Measurements from ENCODE around the gene SIRPD.
"Not testable (repeated sequence)": the region's sequence is repeated elsewhere in the genome, so short reads cannot be mapped to it uniquely, and the experiment has no call there.

Gene SIRPD

GRCh38 chr20:1557605-1558004 lies at the start of gene SIRPD:
Gene SIRPD (minus strand): TSS chr20:1557705. CDS start chr20:1557653, 52 bp downstream.
- no peak for DNase-seq (ENCODE audit: low spot score)

DNA sequence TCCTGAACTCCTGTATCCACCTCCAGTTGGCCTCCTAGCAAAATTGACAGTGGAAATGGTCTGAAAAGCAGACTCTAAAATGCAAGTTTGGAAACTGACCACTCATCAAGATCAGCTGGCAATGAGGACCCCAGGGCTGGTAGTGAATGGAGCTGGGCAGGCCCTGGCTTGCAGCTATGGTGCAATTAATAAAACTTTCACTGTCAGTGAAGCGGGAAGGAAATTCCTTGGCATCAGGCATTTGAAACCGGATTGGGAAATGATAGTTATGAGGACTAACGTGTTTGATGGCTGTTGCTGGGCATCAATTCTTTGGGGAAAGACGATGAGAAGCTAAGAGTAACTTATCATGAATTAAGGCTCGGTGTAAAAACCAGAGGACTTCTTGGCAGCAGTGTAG lies 43.2 kb upstream of the SIRPD start:
- DNase-seq (ENCODE audit: low spot score): no peak

GRCh38 chr20:1595333-1595732 lies 37.8 kb upstream of the SIRPD start:
- DNase-seq (ENCODE audit: low spot score): no peak

GRCh38 chr20:1588533-1589460 lies 31.3 kb upstream of the SIRPD start:
- no peak for DNase-seq (ENCODE audit: low spot score)

GRCh38 chr20:1587781-1588532 lies 30.5 kb upstream of the SIRPD start:
- DNase-seq (ENCODE audit: low spot score): no peak

DNA sequence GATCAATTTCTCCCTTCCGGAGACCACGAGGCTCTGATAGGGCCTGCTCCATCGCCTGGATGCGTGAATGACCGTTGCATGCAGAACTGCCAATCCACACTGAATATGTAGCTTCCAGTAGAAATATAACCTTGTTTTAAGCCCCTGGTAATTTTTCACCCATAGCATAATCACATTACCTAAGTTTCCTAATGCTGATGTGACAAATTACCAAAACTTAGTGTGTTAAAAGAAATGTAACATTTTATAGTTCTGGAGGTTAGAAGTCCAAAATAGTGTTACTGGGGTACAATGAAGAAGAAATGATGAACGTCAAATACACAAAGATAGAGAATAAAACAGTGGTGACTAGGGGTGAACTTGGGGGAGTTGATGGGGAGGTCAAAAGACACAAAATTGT lies 22.0 kb upstream of the SIRPD start:
- DNase-seq (ENCODE audit: low spot score): no peak

GRCh38 chr20:1577906-1578305 lies 20.4 kb upstream of the SIRPD start:
- no peak for DNase-seq (ENCODE audit: low spot score)

DNA sequence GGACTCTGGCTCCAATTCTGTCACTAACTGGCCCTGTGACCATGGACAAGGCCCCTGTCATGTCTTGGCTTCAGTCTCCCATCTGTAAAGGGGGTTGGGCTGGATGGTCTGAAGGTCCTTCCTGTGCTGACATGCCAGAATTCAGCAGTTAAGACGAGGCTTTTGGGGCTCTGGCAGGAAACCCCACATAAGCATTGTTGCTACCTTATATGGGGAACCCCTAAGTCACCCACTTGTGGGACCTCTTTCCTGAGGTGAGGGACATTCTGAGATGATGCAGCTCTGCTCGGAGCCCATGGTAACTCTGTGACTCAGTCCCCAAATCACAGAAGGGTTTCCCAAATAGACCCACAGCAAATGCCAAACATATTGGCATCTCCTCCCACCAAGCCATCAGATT lies 19.8 kb upstream of the SIRPD start:
- not testable (repeated sequence) for DNase-seq (ENCODE audit: low spot score)

- DNase-seq (ENCODE audit: low spot score): no peak
These were observed 19.1 kb upstream of the SIRPD start for GRCh38 chr20:1576641-1577040.

- DNase-seq (ENCODE audit: low spot score): not testable (repeated sequence)
These were observed 18.5 kb upstream of the SIRPD start for GRCh38 chr20:1576003-1576402.

GRCh38 chr20:1571583-1571982 lies 14.1 kb upstream of the SIRPD start:
- not testable (repeated sequence) for DNase-seq (ENCODE audit: low spot score)

- no peak for DNase-seq (ENCODE audit: low spot score)
These were observed 11.9 kb upstream of the SIRPD start for GRCh38 chr20:1569415-1569881.

DNA sequence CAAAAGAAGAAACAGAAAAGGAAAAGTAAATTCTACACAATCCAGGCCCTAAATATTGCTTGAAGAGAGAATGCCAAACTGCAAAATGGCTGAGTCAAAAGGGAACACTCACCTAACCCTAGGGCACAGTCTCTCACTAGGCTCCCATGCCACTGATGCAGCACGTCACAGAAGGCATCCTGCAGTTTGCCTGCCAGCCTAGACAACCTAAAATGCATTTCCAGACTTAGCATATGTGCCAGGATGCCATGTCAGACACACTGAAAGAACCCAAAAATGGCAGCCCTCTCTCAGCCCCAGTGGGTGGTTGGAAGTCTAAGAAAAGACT lies 10.6 kb upstream of the SIRPD start:
- DNase-seq (ENCODE audit: low spot score): no peak

DNA sequence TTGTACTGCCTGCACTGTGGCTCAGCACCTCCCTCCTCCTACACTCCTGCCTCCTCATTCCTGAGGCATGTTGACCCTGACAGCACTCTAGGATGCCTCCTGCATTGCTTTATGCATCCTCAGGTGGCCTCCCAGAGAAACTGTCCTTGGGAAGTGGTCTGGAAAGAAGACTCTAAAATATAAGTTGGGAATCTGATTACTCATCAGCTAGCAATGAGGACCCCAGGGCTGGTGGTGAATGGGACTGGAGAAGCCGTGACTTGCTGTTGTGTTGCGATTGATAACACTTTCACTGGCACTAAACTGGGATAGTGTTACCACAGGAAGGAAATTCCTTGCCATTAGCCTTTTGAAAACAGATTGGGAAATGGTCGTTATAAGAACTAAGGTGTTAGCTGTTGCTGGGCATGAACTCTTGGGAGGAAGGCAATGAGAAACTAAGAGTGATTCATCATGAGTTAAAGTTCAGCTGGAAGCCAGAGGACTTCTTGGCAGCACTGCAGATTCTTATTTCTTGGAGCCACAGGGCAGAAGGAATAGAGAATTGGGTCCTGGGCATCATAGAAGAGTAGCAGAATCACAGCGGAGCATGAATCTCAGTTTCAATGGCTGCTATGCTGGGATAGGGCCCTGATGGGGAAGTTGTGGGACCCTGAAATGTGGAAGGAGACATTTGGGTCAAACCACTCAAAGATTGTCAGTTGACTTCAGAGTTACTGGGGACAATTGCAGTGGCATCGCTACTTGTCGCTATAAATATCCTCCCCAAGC lies 10.1 kb upstream of the SIRPD start:
- peak; percentile 61 for DNase-seq (ENCODE audit: low spot score)

DNA sequence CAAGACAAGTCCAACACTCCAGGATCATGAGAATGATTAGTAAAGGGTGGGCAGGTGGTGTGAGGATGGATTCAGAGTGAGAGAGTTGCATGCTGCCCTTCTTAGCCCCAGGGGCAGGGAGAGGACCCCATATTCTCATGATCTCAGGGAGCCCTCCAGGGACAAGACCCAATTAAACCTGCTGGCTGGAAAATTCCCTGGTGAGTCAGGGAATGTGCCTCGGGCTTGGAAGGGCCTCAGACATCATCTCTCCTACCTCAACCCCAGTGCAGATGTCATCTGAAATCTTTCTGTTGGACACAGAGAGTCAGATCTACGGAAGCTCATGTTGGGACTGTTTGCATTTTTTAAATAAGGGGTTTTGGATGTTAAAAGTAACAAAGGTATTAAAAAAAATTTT lies 9.2 kb upstream of the SIRPD start:
- no peak for DNase-seq (ENCODE audit: low spot score)

- DNase-seq (ENCODE audit: low spot score): no peak
These were observed 8.0 kb upstream of the SIRPD start for GRCh38 chr20:1565461-1565860.

DNA sequence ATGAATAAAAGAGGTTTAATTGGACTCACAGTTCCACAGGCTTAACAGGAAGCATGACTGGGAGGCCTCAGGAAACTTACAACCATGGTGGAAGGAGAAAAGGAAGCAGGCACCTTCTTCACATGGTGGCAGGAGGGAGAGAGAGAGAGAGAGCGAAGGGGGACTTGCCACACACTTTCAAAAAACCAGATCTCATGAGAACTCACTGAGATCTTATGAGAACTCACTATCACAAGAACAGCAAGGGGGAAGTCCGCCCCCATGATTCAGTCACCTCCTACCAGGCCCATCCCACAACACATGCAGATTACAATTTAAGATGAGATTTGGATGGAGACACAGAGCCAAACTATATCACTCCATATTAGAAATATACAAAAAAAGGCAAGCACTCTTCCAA lies 6.1 kb upstream of the SIRPD start:
- no peak for DNase-seq (ENCODE audit: low spot score)

DNA sequence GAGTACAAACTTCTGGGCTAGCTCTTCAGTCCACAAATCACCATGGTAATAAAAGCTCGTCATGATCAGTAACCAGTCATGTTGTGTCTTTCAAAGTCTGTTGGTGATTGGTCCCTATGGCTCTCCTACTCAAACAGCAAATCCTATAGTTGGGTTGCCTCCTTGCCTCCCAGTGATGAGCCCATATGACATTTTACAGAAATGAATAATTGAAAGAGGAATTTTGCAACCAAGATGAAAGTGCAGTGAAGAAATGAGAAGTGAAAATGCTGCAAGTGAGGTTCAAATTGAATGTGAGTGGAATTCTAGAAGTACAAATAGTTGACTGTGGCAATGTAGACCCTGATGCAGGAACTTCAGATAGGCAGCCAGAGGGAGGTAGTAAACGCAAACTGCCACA lies 5.1 kb upstream of the SIRPD start:
- no peak for DNase-seq (ENCODE audit: low spot score)

- no peak for DNase-seq (ENCODE audit: low spot score)
These were observed 3.8 kb upstream of the SIRPD start for GRCh38 chr20:1561350-1561749.

DNA sequence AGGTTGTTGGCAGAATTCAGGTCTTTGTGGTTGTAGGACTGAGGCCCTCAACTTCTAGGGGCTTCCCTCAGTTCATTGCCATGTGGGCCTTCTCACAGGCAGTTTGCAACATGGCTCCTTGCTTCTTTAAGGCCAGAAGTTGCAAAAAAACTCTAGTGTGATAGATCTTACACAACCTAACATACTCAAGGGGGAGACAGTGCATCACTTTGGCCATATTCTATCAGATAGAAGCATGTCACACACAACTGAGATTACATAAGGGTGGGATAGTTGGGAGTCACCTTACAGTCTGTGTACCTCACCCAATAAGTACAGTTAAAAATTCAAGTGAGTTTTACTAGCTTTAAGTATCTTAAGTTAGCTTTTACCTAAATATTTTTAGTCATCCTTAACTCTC lies 1.6 kb downstream of the SIRPD start:
- DNase-seq (ENCODE audit: low spot score): no peak

DNA sequence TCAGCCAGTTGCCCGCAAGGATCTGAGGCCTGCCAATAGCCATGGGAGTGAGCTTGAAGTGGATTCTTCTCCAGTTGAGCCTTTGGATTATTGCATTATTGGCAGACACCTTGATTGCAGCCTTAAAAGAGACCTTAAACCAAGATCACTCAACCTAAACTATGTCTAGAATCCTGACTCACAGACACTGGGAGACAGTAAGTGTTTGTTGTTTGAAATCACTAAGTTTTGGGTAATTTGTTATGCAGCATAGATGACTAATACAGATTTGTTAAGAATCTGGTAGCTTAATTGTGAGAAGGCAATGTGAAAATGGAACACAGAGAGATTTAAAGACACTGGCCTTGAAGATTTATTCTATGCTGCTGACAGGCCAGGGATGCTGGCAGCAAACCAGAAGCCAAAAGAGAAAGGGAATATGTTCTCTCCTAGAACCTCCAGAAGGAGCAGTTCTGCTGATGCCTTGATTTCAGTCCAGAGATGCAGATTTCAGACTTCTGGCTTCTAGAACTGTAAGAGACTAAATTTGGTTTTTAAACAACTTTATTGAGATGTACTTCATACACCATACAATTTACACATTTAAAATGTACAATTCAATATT lies 17.6 kb downstream of the SIRPD start:
- no peak for DNase-seq (ENCODE audit: low spot score)

- DNase-seq (ENCODE audit: low spot score): no peak
These were observed 18.9 kb downstream of the SIRPD start for GRCh38 chr20:1538655-1539054.
